ENCODE measurements around the gene CAMK1D.
A peak's percentile ranks its signal among the peaks of the same experiment; 100 is the strongest.

The CAMK1D gene

DNA sequence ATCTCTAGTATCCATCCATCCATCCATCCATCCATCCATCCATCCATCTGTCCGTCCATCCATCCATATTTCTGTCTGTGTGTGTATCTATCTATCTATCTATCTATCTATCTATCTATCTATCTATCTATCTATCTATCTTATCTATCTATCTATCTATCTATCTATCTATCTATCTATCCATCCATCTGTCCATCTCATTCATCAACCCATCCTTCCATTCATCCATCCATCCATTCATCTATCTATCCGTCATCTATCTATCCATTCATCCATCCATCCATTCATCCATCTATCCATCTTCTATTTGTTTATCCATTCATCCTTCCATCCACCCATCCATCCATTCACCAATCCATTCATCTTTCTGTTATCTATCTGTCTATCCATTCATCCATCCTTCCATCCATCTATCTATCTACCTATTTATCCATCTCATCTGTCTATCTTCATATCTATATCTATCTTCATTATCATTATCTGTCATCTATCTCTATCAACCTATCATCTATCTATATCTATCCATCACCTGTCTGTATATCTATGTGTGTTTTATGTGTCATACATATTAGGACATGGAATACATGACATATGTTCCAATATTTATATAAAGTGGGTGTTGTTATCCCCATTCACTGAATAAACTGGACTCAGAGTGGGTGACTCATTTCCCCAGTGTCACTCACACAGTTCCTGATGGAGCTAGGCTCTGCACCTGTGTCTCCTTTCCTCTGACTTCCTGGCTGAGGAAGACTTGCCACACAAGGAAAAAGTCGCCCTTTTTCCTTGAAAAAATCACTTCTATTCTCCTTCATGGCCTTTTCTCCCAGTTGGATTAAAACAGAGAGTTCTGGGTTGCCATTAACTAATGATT lies 452.1 kb downstream of the CAMK1D start:
- peak; percentile 91 for DNase-seq

DNA sequence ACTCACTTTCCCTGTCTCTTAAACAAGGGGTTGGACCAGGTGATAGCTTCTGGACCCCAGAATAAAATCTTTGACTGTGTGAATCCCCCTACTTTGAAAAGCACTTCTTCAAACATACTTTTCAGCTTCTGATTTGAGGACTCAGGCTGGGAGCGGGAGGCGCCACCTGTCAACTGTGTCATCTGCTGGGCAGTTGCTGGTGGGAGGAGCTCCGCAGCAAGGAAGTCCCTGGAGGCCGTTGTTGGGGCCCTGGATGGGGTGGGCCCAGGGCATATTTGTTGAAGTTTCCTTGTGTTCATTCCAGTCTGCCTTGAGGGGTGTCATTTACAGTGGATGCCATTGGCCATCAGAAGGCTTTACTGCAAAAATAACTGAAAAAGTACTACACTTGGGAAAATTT lies 454.4 kb downstream of the CAMK1D start:
- DNase-seq, result no peak

DNA sequence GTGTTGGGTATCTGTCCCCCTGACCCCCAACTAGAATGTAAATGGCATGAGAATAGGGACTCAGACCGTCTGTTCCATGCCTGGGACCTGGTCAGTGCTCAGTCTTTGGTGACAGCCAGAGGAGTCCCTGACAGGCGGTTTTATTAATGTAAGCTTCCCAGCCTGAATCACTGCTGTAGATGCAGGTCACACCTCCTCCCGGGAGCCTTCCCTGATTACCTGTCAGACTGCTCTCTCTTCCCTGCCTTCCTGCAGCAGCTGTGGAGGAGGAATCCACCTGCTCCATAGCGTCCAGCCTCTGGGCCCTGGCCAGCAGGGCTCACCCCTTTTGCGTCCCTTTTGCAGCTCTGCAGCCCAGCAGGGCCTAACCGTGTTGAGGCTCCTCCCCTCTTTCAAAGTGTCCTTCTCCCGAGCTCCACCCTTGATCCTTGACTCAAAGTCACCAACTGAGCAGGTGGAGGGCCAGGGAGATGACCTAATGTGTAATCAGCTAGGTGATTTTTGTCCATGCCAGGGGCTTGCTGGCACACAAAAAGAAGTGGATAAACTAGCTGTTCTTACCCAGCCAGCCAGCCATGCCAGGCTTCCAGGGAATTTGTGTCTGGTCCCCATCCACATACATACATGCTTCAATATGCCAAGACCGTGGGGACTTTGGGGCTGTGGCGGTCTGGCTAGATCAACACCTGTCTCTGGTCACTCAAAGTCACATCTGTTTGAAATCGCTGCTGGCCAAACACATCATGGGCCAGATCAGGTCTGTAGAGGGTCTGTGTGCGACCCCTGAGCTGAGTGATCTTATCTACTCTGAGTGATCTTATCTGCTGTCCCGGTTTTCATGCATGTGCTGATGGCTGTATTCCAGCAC lies 457.1 kb downstream of the CAMK1D start:
- peak; percentile 80 for DNase-seq

DNA sequence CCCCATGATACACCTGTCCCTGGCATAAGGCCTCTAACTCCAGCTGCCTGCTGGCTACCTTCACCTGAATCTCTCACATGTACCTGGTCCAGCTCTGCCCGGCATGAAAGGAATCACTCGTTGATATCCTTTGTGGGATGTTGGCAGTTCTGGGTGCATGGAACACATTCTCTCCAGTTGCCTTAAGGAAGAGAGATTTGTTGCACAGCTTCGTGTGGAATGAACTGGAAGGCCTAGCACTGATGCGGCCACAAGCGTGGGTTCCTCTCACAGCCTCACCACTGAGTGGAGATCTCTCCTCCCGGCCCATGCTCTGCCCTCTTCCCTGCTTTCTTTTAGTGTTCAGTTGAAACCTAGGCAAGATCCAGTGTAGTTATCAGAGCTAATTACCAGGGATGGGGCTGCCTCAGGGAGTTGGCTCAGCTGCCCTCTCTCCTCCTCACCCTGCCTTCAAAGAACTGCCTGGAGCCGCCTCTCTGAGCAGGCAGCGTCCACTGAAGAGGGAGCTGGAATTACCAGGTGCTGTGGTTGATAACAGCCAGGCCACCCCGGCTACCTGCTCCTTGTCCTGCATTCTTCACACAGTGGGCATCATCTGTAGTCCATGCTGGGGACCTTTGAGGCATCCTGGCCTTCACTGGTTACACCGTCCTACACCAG lies 457.9 kb downstream of the CAMK1D start:
- DNase-seq, result no peak

DNA sequence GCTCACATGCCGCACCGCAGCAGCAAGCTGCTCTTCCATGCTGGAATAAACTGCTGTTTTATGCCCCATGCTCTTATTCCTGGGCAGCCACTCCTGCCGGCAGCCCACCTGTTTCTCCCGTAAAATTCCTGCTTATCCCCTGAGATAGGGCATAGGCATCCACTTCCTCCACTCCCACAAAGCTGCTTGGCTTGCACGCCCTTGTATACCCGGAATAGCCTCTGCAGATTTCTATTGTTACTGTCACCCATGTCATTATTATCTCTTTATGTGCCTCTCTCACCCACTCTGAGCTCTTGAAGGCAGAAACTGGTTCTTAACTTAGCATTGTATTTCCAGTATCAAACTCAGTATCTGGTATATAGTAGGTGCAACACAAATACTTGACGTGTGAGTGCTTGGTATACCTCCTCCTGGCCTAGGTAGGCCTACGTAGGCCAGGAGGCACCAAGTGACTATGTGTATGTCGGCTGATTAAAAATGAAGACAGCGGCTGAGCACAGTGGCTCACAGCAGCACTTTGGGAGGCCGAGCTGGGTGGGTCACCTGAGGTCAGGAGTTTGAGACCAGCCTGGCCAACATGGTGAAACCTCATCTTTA lies 458.8 kb downstream of the CAMK1D start:
- DNase-seq, result no peak

DNA sequence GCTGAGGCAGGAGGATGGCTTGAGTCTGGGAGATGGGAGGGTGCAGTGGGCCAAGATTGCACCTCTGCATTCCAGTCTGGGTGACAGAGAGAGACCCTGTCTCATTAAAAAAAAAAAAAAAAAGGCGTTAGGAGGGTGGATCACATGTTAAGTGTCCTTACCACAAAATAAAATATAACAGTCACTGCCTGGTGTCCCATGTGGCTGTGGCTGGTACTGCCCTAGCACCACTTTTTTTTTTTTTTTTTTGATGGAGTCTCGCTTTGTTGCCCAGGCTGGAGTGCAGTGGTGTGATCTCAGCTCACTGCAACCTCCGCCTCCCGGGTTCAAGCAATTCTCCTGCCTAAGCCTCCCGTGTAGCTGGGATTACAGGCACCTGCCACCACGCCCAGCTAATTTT lies 460.7 kb downstream of the CAMK1D start:
- DNase-seq, result peak; percentile 43

DNA sequence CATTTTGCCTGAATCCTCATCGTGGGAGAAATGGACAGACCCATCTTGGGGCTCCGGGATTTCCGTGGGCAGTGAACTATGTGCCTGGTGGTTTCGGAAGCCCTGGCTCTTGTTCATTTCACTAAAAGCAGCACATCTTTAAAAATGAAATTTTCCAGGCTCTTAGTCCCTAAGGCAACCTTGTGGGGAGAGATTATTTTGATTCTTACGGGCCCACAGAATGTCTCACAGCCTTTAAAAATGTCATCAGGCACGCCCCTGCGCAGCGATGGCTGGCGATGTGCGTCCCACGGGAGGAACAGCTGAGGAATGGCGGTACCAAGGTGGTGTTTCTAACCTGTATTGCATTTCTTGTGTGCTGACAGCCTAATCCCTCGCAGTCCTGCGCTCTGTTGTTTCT lies 462.5 kb downstream of the CAMK1D start:
- DNase-seq, result no peak

DNA sequence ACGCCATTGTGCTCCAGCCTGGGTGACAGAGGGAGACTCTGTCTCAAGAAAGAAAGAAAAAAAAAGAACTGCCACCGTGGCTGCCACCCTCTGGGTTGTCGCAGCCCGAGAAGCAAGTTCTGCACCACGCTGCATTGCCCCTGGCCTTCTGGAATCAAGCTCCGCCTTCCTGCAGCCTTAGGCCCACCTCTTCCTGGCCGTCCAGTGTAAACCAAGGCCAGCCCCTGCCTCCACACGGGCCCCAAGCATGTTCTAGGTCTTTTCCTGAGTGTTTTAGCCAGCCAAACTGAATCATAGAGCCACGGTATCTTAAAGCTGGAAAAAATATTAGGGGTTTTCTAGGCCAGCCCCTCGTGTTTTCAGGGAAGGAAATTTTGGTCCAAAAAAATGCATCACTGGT lies 463.2 kb downstream of the CAMK1D start:
- no peak for DNase-seq

DNA sequence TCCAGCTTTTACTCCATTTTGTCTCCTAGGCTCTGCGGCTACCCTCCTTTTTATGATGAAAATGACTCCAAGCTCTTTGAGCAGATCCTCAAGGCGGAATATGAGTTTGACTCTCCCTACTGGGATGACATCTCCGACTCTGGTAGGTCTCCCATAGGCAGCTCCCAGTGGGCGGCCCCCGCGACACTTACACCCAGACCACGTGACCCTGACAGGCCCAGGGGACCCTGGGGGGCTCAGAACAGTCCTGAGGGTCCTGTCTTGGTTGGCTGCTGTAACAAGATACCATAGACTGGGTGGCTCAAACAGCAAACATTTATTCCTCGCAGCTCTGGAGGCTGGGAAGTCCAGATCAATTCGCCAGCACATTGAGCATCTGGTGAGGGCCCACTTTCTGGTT lies 464.8 kb downstream of the CAMK1D start:
- no peak for DNase-seq

DNA sequence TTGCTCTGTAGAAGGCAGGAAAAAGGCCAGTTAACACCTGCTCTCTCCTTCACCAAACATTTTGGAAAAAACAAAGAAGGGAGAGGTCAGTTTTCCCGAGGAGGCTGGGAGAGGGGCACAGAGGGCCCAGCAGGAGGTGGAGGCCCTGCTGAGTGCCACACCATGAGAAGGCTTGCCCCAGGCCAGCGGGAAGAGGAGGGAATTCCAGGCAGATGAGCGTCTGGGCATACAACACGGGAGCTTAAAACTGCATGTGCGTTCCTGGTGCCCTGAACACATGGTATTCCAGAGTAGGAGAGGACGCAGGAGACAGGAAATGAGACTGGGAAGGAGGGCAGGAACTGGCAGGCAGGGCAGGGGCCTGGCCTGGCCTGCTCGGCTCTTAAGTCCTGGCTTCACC lies 469.7 kb downstream of the CAMK1D start:
- DNase-seq, result no peak

DNA sequence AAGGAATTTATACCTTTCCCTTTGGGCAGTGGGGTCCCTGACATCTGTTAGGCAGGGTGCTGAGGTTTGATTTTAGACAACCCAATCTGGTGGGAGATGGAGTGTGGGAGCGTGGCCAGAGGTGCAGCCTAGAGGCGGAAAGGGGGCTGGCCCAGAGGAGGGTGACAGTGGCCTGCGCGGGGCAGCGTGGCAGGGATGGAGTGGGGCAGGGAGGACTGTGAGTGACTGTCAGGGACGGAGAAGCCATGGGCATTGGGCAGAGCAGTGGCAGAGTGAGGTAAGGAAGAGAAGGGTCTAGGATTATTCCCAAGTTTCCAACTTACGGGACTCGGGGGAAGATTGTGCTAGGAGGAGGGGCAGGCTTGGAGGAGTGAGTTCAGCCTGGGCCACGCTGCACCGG lies 470.3 kb downstream of the CAMK1D start:
- DNase-seq, result no peak

DNA sequence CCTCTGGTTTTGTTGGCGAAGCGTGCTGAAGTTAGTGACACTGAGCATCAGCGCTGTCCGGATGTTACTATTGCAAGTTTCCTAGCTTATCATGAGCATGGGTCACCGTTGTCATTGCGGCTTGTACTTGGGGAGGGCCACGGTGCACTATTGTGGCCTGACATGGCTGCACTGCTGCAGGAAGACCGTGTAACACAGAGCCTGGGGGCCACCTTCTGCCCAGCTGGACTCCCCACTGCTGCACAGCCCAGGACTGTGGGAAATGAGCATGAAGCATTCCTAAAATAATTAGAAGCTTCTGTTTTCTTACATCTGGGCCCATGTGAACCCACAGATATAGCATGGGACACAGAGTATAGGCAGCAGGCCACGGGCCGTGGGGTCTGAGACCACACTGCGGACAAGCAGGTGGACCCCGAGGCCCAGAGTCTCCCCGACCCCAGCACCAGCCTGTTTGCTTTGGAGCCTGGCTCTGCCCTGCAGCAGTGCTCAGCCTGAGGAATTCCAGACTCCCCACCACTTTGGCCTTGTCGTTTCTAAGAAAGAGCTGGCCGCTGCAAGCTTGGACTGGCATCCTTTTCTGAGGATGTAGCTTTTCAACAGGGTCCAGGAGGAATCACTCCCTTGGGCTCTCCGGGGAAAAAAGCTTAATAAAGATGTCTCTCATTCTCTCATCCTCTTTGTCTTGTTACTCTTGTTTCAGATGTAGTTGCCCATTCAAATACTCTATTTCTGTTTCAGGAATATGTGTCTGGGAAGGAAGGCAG lies 473.0 kb downstream of the CAMK1D start:
- no peak for DNase-seq

DNA sequence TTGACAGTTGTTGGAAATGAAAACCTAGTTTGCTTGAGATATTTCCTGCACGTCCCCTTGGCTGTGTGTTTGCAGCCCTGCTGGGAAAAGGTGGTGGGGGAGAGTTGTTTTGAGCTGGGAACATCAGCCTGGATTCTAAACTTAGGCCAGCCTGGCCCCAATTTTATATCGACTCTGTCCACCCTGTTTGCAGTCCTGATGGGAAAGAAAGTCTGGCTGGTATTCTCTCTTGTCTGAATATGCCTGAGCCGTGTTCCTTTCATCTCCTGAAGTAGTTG lies 473.5 kb downstream of the CAMK1D start:
- no peak for DNase-seq

DNA sequence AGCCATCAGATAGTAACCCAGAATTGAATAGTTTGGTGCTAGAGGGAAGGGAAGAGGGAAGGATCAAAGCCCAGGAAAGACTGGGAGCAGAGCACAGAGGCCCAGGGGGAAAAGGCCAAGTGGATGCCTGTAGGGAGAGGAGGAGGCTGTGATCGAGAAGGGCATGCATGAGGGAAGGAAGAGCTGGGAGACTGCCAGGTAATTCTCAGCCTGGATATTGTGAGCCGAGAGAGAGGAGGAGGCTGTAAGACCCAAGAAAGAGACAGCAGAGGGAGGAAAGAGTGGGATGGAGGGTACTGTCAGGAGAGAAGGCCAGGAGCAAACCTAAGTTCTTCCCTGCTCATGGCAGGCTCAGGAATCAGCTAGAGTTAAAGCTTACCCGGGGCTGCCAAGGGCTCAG lies 474.0 kb downstream of the CAMK1D start:
- no peak for DNase-seq

DNA sequence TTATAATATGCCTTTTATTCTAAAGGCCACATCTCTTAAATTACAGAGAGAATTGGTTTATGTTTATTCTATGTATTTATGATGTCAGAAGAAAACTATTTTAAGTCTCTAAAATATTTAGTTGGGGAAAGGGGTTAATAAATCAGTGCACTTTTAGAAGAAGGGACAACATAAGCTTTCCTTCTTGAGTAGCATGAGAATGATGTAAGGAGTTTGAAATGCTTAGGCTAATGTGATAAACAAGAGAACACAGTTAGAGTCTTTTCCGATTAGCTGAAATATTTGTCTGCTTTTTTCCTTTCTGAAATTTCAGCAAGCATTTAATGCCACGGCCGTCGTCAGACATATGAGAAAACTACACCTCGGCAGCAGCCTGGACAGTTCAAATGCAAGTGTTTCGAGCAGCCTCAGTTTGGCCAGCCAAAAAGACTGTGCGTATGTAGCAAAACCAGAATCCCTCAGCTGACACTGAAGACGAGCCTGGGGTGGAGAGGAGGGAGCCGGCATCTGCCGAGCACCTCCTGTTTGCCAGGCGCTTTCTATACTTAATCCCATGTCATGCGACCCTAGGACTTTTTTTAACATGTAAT lies 476.0 kb downstream of the CAMK1D start:
- no peak for DNase-seq

DNA sequence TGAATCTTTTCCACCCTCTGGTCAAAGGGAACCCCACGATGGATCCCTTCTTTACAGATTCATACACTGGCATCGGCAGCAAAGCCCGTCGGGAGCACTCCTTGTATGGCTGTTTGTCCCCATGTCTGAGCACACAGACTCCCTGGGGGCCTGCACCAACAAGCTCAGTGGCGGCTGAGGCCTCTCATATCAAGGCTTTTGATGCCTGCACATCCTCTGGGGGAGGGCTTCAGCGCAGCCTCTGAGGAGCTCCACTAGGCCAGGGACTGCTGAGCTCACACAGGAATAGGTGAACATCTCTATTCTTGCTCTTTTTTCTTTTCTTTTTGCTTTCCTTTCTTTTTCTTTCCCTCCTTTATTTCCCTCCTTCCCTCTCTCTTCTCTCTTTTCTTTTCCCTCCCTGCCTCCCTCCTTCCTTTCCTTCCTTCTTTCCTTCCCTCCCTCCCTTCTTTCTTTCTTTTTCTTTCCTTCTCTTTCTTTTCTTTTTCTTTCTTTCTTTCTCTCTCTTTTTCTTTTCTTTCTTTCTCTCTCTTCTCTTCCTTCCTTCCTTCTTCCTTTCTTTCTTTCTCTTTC lies 477.5 kb downstream of the CAMK1D start:
- no peak for DNase-seq

DNA sequence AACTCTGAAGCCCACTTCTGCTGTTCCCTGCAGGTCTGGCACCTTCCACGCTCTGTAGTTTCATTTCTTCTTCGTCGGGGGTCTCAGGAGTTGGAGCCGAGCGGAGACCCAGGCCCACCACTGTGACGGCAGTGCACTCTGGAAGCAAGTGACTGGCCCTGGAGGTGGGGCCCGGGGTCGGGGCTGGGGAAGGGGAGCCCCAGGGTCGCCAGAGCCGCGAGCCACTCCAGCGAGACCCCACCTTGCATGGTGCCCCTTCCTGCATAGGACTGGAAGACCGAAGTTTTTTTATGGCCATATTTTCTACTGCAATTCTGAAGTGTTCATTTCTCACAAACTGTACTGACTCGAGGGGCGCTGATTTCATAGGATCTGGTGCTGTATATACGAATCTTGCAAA lies 479.4 kb downstream of the CAMK1D start:
- DNase-seq, result no peak

DNA sequence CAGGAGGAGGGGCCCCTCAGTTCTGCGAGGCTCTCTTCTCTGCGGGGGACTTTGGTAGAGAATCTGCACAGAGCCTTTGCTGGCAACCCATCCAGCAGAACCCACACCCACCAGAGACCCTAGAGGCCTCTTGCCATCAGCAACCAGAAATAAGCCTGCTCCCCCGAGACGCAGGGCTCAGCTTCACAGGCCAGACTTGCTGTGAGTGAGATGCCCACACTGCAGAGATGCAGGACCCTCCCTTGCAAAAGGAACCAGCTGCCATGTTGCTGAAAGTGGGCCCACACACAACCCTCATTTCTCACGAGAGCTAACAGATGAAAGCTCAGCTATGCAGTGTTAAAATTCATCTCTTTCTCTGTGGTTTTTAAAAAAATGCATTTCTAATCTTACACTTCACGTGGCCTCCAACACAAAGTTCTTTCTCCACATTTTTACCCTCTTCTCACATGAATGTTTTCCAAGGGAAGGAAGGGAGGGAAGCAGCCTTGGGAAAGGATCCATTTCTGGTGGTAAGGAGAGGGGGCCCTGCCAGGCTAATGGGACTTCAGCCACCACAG lies 480.6 kb downstream of the CAMK1D start:
- no peak for DNase-seq

DNA sequence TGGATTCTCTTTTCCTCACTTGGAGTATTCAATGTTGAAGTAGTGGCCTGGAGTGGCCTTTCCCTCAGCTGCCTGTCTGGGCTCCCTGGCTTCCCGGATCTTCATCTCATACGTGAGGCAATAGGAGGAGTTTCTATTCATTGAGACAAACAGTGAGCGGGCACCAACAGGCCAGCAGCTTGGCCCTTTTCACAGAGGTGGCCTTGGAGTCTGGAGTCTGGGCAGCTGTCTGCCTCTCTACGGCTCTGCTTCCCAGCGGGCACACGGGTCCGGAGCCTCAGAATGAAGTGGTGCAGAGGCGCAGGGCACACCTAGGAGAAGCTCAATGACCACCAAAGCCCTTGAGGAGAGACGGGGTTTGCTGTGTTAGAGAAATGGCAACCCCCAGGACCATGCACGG lies 482.7 kb downstream of the CAMK1D start:
- DNase-seq, result no peak

DNA sequence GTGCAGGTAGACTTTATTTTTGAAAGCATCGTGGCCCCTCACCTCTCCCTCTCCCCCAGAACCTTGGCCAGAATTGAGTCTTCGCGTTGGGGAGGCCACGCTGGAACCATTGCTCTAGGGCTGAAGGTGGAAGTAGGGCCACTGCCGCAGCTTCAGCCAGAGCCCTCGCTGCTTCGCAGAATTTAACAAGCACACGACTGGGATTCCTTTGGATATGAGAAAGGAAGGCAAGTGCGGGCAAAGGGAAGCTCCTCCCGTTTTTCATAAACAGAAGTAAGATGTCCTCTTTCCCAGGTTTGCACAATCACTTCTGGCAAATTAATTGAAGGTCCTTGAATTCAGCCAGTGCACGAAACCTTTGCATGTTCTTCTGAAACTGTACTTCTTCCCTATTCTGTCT lies 484.1 kb downstream of the CAMK1D start:
- DNase-seq, result no peak

DNA sequence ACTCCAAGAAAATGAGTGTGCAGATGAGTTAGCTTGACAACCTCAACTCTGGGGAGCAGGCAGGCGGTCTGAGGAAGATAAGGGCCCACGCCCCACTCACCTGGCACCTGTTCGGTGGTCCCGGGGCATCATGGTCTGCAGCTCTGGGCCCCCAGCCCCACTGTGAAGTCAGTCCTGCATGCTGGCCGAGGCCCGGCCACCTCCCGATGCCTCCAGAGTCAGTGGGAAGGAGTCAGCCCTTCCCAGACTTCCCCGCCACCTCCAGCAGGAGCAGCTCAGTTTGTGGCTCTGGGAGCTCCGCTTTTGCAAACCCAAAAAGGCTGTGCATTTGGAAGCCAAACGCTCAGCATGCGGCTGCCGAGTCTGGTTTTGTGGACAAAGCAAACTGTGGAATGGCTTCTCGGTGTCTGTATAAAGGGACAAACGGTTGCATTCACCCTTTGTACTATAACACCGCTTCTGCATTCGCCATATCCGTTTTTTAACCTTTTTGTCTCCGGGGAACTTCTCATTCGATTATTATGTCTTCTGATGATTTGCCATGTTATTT lies 484.8 kb downstream of the CAMK1D start:
- DNase-seq, result no peak
